RWPE2 (cell line): ENCODE data around the gene RBMXL3.
"Not testable (repeated sequence)": the region's sequence is repeated elsewhere in the genome, so short reads cannot be mapped to it uniquely, and the experiment has no call there.

Experiments used
- ATAC-seq: fragments of 200-7000 bp; cut with Tn5 transposase; 3 replicates; pipeline ENCODE4 v1.9.1; 2021; ENCODE audit warnings: low read depth
- DNase-seq: peaks from one replicate; pipeline ENCODE4 v3.0.0-alpha.2; 2020; ENCODE audit warnings: low spot score
- H3K27ac ChIP-seq: fragments of 450-650 bp; 2 replicates; pipeline ENCODE4 v1.5.1; 2017; ENCODE audit warnings: mild to moderate bottlenecking; ENCODE audit not compliant: poor library complexity, severe bottlenecking
- H3K27me3 ChIP-seq: fragments of 250-450 bp; sonication (Bioruptor Pico); 2 replicates; pipeline ENCODE4 v1.5.1; 2021; ENCODE audit warnings: mild to moderate bottlenecking, moderate library complexity; ENCODE audit not compliant: insufficient read depth, poor library complexity, severe bottlenecking
- H3K36me3 ChIP-seq: fragments of 250-450 bp; sonication (Bioruptor Pico); 2 replicates; pipeline ENCODE4 v1.5.1; 2020; ENCODE audit warnings: low read depth, mild to moderate bottlenecking, moderate library complexity
- H3K4me1 ChIP-seq: fragments of 250-450 bp; sonication (Bioruptor Pico); 2 replicates; pipeline ENCODE4 v1.5.1; 2021; ENCODE audit warnings: mild to moderate bottlenecking, moderate library complexity; ENCODE audit not compliant: insufficient read depth, poor library complexity, severe bottlenecking
- H3K4me3 ChIP-seq: fragments of 250-450 bp; sonication (Bioruptor Pico); 2 replicates; pipeline ENCODE4 v1.5.1; 2021; ENCODE audit warnings: mild to moderate bottlenecking, moderate library complexity; ENCODE audit not compliant: severe bottlenecking
- H3K9me3 ChIP-seq: fragments of 250-450 bp; sonication (Bioruptor Pico); 2 replicates; pipeline ENCODE4 v1.5.1; 2021; ENCODE audit warnings: mild to moderate bottlenecking, moderate library complexity; ENCODE audit not compliant: severe bottlenecking
- TF ChIP-seq, protein P1 (sequence below): fragments of 450-650 bp; IDR thresholded peaks from one replicate; pipeline ENCODE4 v1.5.1; 2017; ENCODE audit warnings: mild to moderate bottlenecking, moderate library complexity; ENCODE audit not compliant: poor library complexity, severe bottlenecking

Gene RBMXL3

DNA sequence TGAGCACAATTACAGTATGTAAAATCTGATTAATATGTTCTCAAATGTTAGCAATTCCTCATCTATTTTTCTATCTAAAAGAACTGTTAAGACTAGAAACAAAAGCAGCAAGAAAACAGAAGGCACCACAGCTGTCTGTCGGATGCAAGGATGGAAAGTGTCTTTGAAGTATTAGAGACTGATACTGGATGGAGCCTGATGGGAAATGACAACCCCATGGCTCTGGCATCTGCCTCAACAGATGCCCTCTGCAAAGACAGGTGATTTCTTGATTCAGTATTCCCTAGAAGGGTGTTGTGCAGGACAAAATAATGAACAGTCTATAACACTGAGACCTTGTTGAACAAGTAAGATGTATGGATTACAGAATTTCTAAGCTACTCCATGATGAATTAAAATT lies 24.9 kb downstream of the RBMXL3 start:
- H3K36me3 ChIP-seq = no peaks in the 10 kb centered on the region
- TF ChIP-seq, protein P1, sequence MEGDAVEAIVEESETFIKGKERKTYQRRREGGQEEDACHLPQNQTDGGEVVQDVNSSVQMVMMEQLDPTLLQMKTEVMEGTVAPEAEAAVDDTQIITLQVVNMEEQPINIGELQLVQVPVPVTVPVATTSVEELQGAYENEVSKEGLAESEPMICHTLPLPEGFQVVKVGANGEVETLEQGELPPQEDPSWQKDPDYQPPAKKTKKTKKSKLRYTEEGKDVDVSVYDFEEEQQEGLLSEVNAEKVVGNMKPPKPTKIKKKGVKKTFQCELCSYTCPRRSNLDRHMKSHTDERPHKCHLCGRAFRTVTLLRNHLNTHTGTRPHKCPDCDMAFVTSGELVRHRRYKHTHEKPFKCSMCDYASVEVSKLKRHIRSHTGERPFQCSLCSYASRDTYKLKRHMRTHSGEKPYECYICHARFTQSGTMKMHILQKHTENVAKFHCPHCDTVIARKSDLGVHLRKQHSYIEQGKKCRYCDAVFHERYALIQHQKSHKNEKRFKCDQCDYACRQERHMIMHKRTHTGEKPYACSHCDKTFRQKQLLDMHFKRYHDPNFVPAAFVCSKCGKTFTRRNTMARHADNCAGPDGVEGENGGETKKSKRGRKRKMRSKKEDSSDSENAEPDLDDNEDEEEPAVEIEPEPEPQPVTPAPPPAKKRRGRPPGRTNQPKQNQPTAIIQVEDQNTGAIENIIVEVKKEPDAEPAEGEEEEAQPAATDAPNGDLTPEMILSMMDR = no peak
- H3K4me3 ChIP-seq = no peak overlapping the region
- no peak overlapping the region for H3K27ac ChIP-seq
- no peaks in the 10 kb centered on the region for H3K4me1 ChIP-seq
- no peaks in the 10 kb centered on the region for H3K9me3 ChIP-seq
- no peaks in the 10 kb centered on the region for H3K27me3 ChIP-seq
- DNase-seq (no peak), ATAC-seq (no peak)

DNA sequence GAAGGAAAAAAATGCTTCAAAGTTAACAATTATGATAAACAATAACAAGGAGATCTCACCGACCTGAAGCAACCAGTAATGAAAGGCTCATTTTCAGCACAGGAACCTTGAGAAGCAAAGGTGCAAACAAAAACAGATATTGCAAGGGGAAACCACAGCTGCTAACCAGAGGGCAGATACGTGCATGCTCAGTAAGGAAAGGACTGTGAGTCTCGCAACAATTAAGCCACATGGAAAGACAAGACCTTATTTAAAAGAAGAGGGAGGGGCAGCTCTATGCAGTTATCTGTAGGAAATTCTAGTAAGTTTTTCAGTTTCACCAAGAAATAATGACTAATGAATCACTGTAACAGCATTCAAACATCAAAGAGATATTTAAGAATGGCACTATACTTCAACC lies 25.4 kb downstream of the RBMXL3 start:
- no peak overlapping the region for H3K4me3 ChIP-seq
- no peaks in the 10 kb centered on the region for H3K4me1 ChIP-seq
- no peaks in the 10 kb centered on the region for H3K36me3 ChIP-seq
- no peak for ATAC-seq
- TF ChIP-seq, protein P1 = no peak
- H3K27ac ChIP-seq = no peak overlapping the region
- no peaks in the 10 kb centered on the region for H3K27me3 ChIP-seq
- DNase-seq = no peak
- H3K9me3 ChIP-seq = no peaks in the 10 kb centered on the region

DNA sequence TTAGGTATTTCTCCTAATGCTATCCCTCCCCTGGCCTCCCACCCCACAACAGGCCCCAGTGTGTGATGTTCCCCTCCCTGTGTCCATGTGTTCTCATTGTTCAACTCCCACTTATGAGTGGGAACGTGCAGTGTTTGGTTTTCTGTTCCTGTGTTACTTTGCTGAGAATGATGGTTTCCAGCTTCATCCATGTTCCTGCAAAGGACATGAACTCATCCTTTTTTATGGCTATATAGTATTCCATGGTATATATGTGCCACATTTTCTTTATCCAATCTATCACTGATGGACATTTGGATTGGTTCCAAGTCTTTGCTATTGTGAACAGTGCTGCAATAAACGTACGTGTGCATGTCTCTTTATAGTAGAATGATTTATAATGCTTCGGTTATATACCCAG lies 28.1 kb downstream of the RBMXL3 start:
- ATAC-seq = not testable (repeated sequence)

DNA sequence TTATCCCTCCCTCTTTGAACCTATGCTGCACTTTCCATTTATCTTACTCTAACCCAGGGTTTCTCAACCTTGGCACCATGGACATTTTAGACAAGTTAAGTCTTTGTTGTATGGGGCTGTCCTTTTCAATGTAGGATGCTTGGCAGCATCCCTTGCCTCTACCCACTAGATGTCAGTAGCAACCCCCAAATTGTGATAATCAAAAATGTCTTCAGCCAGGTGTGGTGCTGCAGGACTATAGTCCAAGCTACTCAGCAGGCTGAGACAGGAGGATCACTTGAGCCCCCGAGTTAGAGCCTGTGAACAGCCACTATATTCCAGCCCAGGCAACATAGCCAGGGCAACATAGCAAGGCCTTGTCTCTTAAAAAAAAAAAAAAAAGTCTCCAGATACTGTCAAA lies 37.7 kb downstream of the RBMXL3 start:
- peak; percentile 73; the same call in 2 of the 3 replicates for ATAC-seq
- Histone ChIP-seq H3K4me1 (no peaks in the 10 kb centered on the region), H3K9me3 (no peaks in the 10 kb centered on the region), H3K4me3 (no peak overlapping the region), H3K36me3 (no peaks in the 10 kb centered on the region), H3K27me3 (no peaks in the 10 kb centered on the region), H3K27ac (no peak overlapping the region)
- DNase-seq = no peak
- TF ChIP-seq, protein P1 = peak; percentile 53

More for the DNA sequence above, 28.1 kb downstream of the RBMXL3 start:
- not testable (repeated sequence) for H3K9me3 ChIP-seq, H3K27me3 ChIP-seq, H3K36me3 ChIP-seq, H3K4me1 ChIP-seq, DNase-seq, H3K4me3 ChIP-seq, H3K27ac ChIP-seq

DNA sequence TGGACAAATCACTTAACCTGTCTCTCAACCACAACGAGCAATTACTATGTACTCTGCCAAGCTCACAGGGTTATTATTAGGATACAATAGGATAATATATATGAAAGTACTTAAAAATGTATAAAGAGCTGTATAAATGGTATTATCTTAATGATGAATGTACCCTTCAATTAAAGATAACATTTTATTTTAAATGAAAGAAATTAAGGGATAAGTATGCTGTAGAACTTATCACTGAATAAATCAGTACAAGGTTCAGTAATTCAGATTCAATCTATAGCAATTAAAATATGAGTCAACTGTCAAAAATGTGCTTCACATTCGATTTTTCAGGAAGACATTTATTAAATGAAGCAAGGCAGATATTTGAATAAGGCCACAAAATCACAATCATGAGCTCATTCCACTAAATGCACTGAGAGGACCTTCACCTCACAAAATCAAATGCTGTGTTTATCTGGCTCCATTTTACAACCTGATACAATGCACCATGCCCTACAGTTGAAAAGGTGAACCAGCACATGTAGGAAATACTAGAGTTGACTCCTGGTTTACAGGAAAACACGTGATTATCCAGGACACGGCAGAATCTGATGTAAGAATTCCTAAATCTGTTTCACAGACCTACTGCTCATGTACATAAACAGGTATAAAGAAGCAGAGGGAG lies 40.3 kb downstream of the RBMXL3 start:
- DNase-seq (no peak), ATAC-seq (no peak)
- peaks cover 21% of the 10 kb centered on the region for H3K27me3 ChIP-seq
- H3K4me1 ChIP-seq = no peaks in the 10 kb centered on the region
- TF ChIP-seq, protein P1 = no peak
- H3K36me3 ChIP-seq = no peaks in the 10 kb centered on the region
- no peak overlapping the region for H3K27ac ChIP-seq
- H3K9me3 ChIP-seq = no peaks in the 10 kb centered on the region
- no peak overlapping the region for H3K4me3 ChIP-seq
